Measurements from ENCODE around the gene KATNAL1.

- no peak for TF ChIP-seq EZH2 (IDR thresholded peaks at IDR 0.05; ENCODE audit: borderline replicate concordance)
- TF ChIP-seq, protein P1, sequence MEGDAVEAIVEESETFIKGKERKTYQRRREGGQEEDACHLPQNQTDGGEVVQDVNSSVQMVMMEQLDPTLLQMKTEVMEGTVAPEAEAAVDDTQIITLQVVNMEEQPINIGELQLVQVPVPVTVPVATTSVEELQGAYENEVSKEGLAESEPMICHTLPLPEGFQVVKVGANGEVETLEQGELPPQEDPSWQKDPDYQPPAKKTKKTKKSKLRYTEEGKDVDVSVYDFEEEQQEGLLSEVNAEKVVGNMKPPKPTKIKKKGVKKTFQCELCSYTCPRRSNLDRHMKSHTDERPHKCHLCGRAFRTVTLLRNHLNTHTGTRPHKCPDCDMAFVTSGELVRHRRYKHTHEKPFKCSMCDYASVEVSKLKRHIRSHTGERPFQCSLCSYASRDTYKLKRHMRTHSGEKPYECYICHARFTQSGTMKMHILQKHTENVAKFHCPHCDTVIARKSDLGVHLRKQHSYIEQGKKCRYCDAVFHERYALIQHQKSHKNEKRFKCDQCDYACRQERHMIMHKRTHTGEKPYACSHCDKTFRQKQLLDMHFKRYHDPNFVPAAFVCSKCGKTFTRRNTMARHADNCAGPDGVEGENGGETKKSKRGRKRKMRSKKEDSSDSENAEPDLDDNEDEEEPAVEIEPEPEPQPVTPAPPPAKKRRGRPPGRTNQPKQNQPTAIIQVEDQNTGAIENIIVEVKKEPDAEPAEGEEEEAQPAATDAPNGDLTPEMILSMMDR (IDR thresholded peaks at IDR 0.05; ENCODE audit: poor library complexity): no peak
- TF ChIP-seq EZH2phosphoT487 (IDR thresholded peaks at IDR 0.05; ENCODE audit: low read depth, severe bottlenecking, unreplicated experiment): no peak
Measured at GRCh38 chr13:30179597-30180276, 127.6 kb downstream of the KATNAL1 start.
